ENCODE results near the gene COA7. TPM values are rescaled to one million over a fixed set of nuclear protein-coding genes. Genes with fewer than 3 reads are reported as not detected.
A peak's percentile ranks its signal among the peaks of the same experiment; 100 is the strongest.
"Not testable (repeated sequence)": the region's sequence is repeated elsewhere in the genome, so short reads cannot be mapped to it uniquely, and the experiment has no call there.

The COA7 gene
- total and polyA plus RNA-seq, 2 donors: 4.0 to 4.7 TPM

GRCh38 chr1:52691821-52692220 is 6.3 kb downstream of the COA7 start:
- DNase-seq (ENCODE audit: low read depth in 6 of 9, low spot score in 9 of 9): no peak
- Histone ChIP-seq H3K4me3 (ENCODE audit: low read length in 2 of 2) (no peak overlapping the region), H3K4me1 (ENCODE audit: control insufficient read depth in 2 of 2, insufficient read depth in 2 of 2, low read length in 2 of 2) (no peaks in the 10 kb centered on the region), H3K27ac (ENCODE audit: low read depth in 1 of 2, low read length in 1 of 2) (no peak overlapping the region), H3K9me3 (ENCODE audit: control insufficient read depth in 2 of 2, insufficient read depth in 1 of 2, low read length in 1 of 2) (peaks cover 0 to 4% of the 10 kb centered on the region in 2 donors), H3K36me3 (ENCODE audit: control insufficient read depth in 2 of 2, insufficient read depth in 2 of 2, low read length in 1 of 2) (peaks cover 7 to 20% of the 10 kb centered on the region in 2 donors), H3K27me3 (ENCODE audit: control insufficient read depth in 2 of 2, insufficient read depth in 1 of 2, low read length in 1 of 2) (no peaks in the 10 kb centered on the region)
- WGBS: 99% methylated on average over 3 of the region's 3 CpGs

- H3K9me3 ChIP-seq (ENCODE audit: control insufficient read depth in 2 of 2, insufficient read depth in 1 of 2, low read length in 1 of 2): peaks cover 0 to 4% of the 10 kb centered on the region in 2 donors
- peaks cover 7 to 8% of the 10 kb centered on the region in 2 donors for H3K36me3 ChIP-seq (ENCODE audit: control insufficient read depth in 2 of 2, insufficient read depth in 2 of 2, low read length in 1 of 2)
- no peak for DNase-seq (ENCODE audit: low read depth in 6 of 9, low spot score in 9 of 9)
- 98% methylated on average over 5 of the region's 5 CpGs for WGBS
- no peak overlapping the region for H3K27ac ChIP-seq (ENCODE audit: low read depth in 1 of 2, low read length in 1 of 2)
- no peak overlapping the region for H3K4me3 ChIP-seq (ENCODE audit: low read length in 2 of 2)
- H3K4me1 ChIP-seq (ENCODE audit: control insufficient read depth in 2 of 2, insufficient read depth in 2 of 2, low read length in 2 of 2): peaks cover 0 to 3% of the 10 kb centered on the region in 2 donors
- H3K27me3 ChIP-seq (ENCODE audit: control insufficient read depth in 2 of 2, insufficient read depth in 1 of 2, low read length in 1 of 2): no peaks in the 10 kb centered on the region
Measured at GRCh38 chr1:52686830-52687229, 11.3 kb downstream of the COA7 start.

GRCh38 chr1:52686261-52686751 is 11.8 kb downstream of the COA7 start:
- H3K9me3 ChIP-seq (ENCODE audit: control insufficient read depth in 2 of 2, insufficient read depth in 1 of 2, low read length in 1 of 2); H3K36me3 ChIP-seq (ENCODE audit: control insufficient read depth in 2 of 2, insufficient read depth in 2 of 2, low read length in 1 of 2); H3K4me1 ChIP-seq (ENCODE audit: control insufficient read depth in 2 of 2, insufficient read depth in 2 of 2, low read length in 2 of 2); H3K27me3 ChIP-seq (ENCODE audit: control insufficient read depth in 2 of 2, insufficient read depth in 1 of 2, low read length in 1 of 2); H3K4me3 ChIP-seq (ENCODE audit: low read length in 2 of 2): not testable (repeated sequence)
- peak; percentile 60 to 91 (median 72) for DNase-seq (ENCODE audit: low read depth in 6 of 9, low spot score in 9 of 9)
- H3K27ac ChIP-seq (ENCODE audit: low read depth in 1 of 2, low read length in 1 of 2): peak overlapping the region in 1 of 2 donors; percentile 36
- 64% methylated on average over 17 of the region's 17 CpGs for WGBS

GRCh38 chr1:52684545-52684944 is 13.6 kb downstream of the COA7 start:
- no peak overlapping the region for H3K27ac ChIP-seq (ENCODE audit: low read depth in 1 of 2, low read length in 1 of 2)
- peaks cover 0 to 4% of the 10 kb centered on the region in 2 donors for H3K9me3 ChIP-seq (ENCODE audit: control insufficient read depth in 2 of 2, insufficient read depth in 1 of 2, low read length in 1 of 2)
- peaks cover 0 to 3% of the 10 kb centered on the region in 2 donors for H3K4me1 ChIP-seq (ENCODE audit: control insufficient read depth in 2 of 2, insufficient read depth in 2 of 2, low read length in 2 of 2)
- H3K36me3 ChIP-seq (ENCODE audit: control insufficient read depth in 2 of 2, insufficient read depth in 2 of 2, low read length in 1 of 2): peaks cover 3 to 8% of the 10 kb centered on the region in 2 donors
- no peak for DNase-seq (ENCODE audit: low read depth in 6 of 9, low spot score in 9 of 9)
- no peaks in the 10 kb centered on the region for H3K27me3 ChIP-seq (ENCODE audit: control insufficient read depth in 2 of 2, insufficient read depth in 1 of 2, low read length in 1 of 2)
- H3K4me3 ChIP-seq (ENCODE audit: low read length in 2 of 2): no peak overlapping the region
- WGBS: 98% methylated on average over 1 of the region's 1 CpG

- Histone ChIP-seq H3K27ac (ENCODE audit: low read depth in 1 of 2, low read length in 1 of 2) (no peak overlapping the region), H3K4me1 (ENCODE audit: control insufficient read depth in 2 of 2, insufficient read depth in 2 of 2, low read length in 2 of 2) (peaks cover 0 to 3% of the 10 kb centered on the region in 2 donors), H3K4me3 (ENCODE audit: low read length in 2 of 2) (no peak overlapping the region), H3K9me3 (ENCODE audit: control insufficient read depth in 2 of 2, insufficient read depth in 1 of 2, low read length in 1 of 2) (peaks cover 0 to 4% of the 10 kb centered on the region in 2 donors), H3K36me3 (ENCODE audit: control insufficient read depth in 2 of 2, insufficient read depth in 2 of 2, low read length in 1 of 2) (peaks cover 3 to 8% of the 10 kb centered on the region in 2 donors), H3K27me3 (ENCODE audit: control insufficient read depth in 2 of 2, insufficient read depth in 1 of 2, low read length in 1 of 2) (no peaks in the 10 kb centered on the region)
- DNase-seq (ENCODE audit: low read depth in 6 of 9, low spot score in 9 of 9): no peak
- 97% methylated on average over 4 of the region's 4 CpGs for WGBS
Measured at GRCh38 chr1:52683367-52683940, 14.7 kb downstream of the COA7 start.

- no peaks in the 10 kb centered on the region for H3K9me3 ChIP-seq (ENCODE audit: control insufficient read depth in 2 of 2, insufficient read depth in 1 of 2, low read length in 1 of 2)
- no peaks in the 10 kb centered on the region for H3K36me3 ChIP-seq (ENCODE audit: control insufficient read depth in 2 of 2, insufficient read depth in 2 of 2, low read length in 1 of 2)
- DNase-seq (ENCODE audit: low read depth in 6 of 9, low spot score in 9 of 9): no peak
- H3K27me3 ChIP-seq (ENCODE audit: control insufficient read depth in 2 of 2, insufficient read depth in 1 of 2, low read length in 1 of 2): no peaks in the 10 kb centered on the region
- H3K4me3 ChIP-seq (ENCODE audit: low read length in 2 of 2): no peak overlapping the region
- 99% methylated on average over 4 of the region's 4 CpGs for WGBS
- H3K27ac ChIP-seq (ENCODE audit: low read depth in 1 of 2, low read length in 1 of 2): no peak overlapping the region
- peaks cover 0 to 3% of the 10 kb centered on the region in 2 donors for H3K4me1 ChIP-seq (ENCODE audit: control insufficient read depth in 2 of 2, insufficient read depth in 2 of 2, low read length in 2 of 2)
Measured at GRCh38 chr1:52681136-52681535, 17.0 kb downstream of the COA7 start.

- 97% methylated on average over 3 of the region's 3 CpGs for WGBS
- Histone ChIP-seq H3K4me3 (ENCODE audit: low read length in 2 of 2) (no peak overlapping the region), H3K9me3 (ENCODE audit: control insufficient read depth in 2 of 2, insufficient read depth in 1 of 2, low read length in 1 of 2) (no peaks in the 10 kb centered on the region), H3K27me3 (ENCODE audit: control insufficient read depth in 2 of 2, insufficient read depth in 1 of 2, low read length in 1 of 2) (no peaks in the 10 kb centered on the region), H3K36me3 (ENCODE audit: control insufficient read depth in 2 of 2, insufficient read depth in 2 of 2, low read length in 1 of 2) (no peaks in the 10 kb centered on the region), H3K4me1 (ENCODE audit: control insufficient read depth in 2 of 2, insufficient read depth in 2 of 2, low read length in 2 of 2) (no peaks in the 10 kb centered on the region), H3K27ac (ENCODE audit: low read depth in 1 of 2, low read length in 1 of 2) (no peak overlapping the region)
- no peak for DNase-seq (ENCODE audit: low read depth in 6 of 9, low spot score in 9 of 9)
Measured at GRCh38 chr1:52680353-52680752, 17.8 kb downstream of the COA7 start.

GRCh38 chr1:52679498-52679897 is 18.6 kb downstream of the COA7 start:
- WGBS: 97% methylated on average over 5 of the region's 5 CpGs
- Histone ChIP-seq H3K36me3 (ENCODE audit: control insufficient read depth in 2 of 2, insufficient read depth in 2 of 2, low read length in 1 of 2) (no peaks in the 10 kb centered on the region), H3K4me3 (ENCODE audit: low read length in 2 of 2) (no peak overlapping the region)

GRCh38 chr1:52679048-52679447 is 19.1 kb downstream of the COA7 start:
- Histone ChIP-seq H3K27me3 (ENCODE audit: control insufficient read depth in 2 of 2, insufficient read depth in 1 of 2, low read length in 1 of 2) (no peaks in the 10 kb centered on the region), H3K4me1 (ENCODE audit: control insufficient read depth in 2 of 2, insufficient read depth in 2 of 2, low read length in 2 of 2) (no peaks in the 10 kb centered on the region), H3K9me3 (ENCODE audit: control insufficient read depth in 2 of 2, insufficient read depth in 1 of 2, low read length in 1 of 2) (no peaks in the 10 kb centered on the region), H3K36me3 (ENCODE audit: control insufficient read depth in 2 of 2, insufficient read depth in 2 of 2, low read length in 1 of 2) (no peaks in the 10 kb centered on the region), H3K27ac (ENCODE audit: low read depth in 1 of 2, low read length in 1 of 2) (no peak overlapping the region), H3K4me3 (ENCODE audit: low read length in 2 of 2) (no peak overlapping the region)
- WGBS: 91% methylated on average over 1 of the region's 1 CpG
- DNase-seq (ENCODE audit: low read depth in 6 of 9, low spot score in 9 of 9): no peak

More at GRCh38 chr1:52679498-52679897, 18.6 kb downstream of the COA7 start:
- Histone ChIP-seq H3K27ac (ENCODE audit: low read depth in 1 of 2, low read length in 1 of 2) (no peak overlapping the region), H3K9me3 (ENCODE audit: control insufficient read depth in 2 of 2, insufficient read depth in 1 of 2, low read length in 1 of 2) (no peaks in the 10 kb centered on the region), H3K4me1 (ENCODE audit: control insufficient read depth in 2 of 2, insufficient read depth in 2 of 2, low read length in 2 of 2) (no peaks in the 10 kb centered on the region), H3K27me3 (ENCODE audit: control insufficient read depth in 2 of 2, insufficient read depth in 1 of 2, low read length in 1 of 2) (no peaks in the 10 kb centered on the region)
- DNase-seq (ENCODE audit: low read depth in 6 of 9, low spot score in 9 of 9): no peak
